Measurements from ENCODE around the gene COX6B2. TPM values are rescaled to one million over a fixed set of nuclear protein-coding genes. Genes with fewer than 3 reads are reported as not detected.

The COX6B2 gene, protein sequence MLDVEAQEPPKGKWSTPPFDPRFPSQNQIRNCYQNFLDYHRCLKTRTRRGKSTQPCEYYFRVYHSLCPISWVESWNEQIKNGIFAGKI
- total RNA-seq (2021; fragmentation: NEBNext Ultra II Directional; extraction: Animal tissue kit (Norgen Biotek cat#: 25700)) = 6.4 and 6.5 TPM in 2 replicates
- 4.9 and 12.2 TPM in 2 replicates for polyA plus RNA-seq (2011; rRNA removed)
- 8.4 TPM for polyA plus RNA-seq (2011; cell fraction: cytosol; rRNA removed)
- polyA plus RNA-seq (2011; cell fraction: nucleus; rRNA removed) = 45.5 TPM
- 3.7 to 7.0 TPM (median 4.7 TPM) in 4 replicates for polyA plus RNA-seq (2012, experiment 1 of 2)
- 2.4 TPM for polyA plus RNA-seq (2012, experiment 2 of 2)
- 4.6 TPM for polyA plus RNA-seq (2013, experiment 1 of 2)
- polyA plus RNA-seq (2013, experiment 2 of 2) = 3.5 TPM
- polyA minus RNA-seq (2011; rRNA and poly(A)+ RNA removed) = 2.6 and 7.3 TPM in 2 replicates
- 3.2 TPM for polyA minus RNA-seq (2011; cell fraction: cytosol; rRNA and poly(A)+ RNA removed)
- polyA minus RNA-seq (2011; cell fraction: nucleus; rRNA and poly(A)+ RNA removed) = 3.5 TPM
- long read RNA-seq, experiment 1 = 0 reads
- long read RNA-seq, experiment 2, partial matches to known transcripts = 2 of 2 reads
- long read RNA-seq, experiment 2, other reads (novel, unspliced or antisense) = 0 of 2 reads

DNA sequence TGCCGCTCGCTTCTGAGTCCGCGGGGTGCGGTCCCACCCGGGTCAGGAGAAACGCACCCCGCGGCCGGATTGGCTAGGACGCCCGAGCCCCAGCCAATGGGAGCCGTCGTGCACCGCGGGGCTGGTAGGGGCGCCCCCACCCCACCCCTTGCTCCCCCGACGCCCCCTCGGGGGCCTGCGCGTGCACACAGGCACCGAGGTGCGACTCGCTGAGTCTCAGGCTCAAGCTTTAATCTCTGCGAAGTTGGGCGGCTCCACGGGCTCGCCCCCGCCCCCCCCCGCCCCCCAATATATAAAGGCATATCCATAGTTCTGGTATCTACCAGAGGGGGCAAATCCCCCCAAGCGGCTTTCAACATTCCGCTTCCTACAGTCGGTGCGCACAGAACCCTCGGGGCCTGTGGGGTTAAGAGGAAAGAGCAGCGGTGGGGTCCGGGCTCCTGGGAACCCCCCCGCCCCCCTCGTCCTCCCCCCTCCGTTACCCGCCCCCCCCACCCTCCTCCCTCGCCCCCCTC is at the start of gene COX6B2:
TSS of gene COX6B2 (minus strand) at position 22 of the 515 bp plus-strand sequence. CDS start 198 bp downstream, outside the sequence.
- Histone ChIP-seq H4K8ac (ENCODE audit: extremely low read depth, insufficient read depth, low read length) (peak within 1 kb of the TSS; percentile 16), H3K4me3 (ENCODE audit: extremely low read depth in 1 of 4, insufficient read depth in 2 of 4, low read depth in 3 of 4, low read length in 4 of 4) (peak within 1 kb of the TSS; percentile 32 to 66 (median 50)), H3K9me3 (ENCODE audit: insufficient read depth in 2 of 2, low read depth in 1 of 2, low read length in 1 of 2) (no peaks in the 10 kb centered on the region), H3K23me2 (ENCODE audit: low read depth, low read length) (peaks cover 11% of the 10 kb centered on the region; the same call in 1 of the 2 replicates), H2BK5ac (ENCODE audit: low read depth, low read length) (no peak within 1 kb of the TSS), H4K91ac (replicated peaks; ENCODE audit: insufficient read length, low read length) (no peak within 1 kb of the TSS), H2BK15ac (ENCODE audit: low read length) (0 out of 2 replicates have a peak within 1 kb of the TSS, but pooled peaks have one; percentile 46), H2AK5ac (ENCODE audit: low read depth, low read length) (no peak within 1 kb of the TSS), H3K23ac (ENCODE audit: insufficient read length) (no peak within 1 kb of the TSS), H4K5ac (ENCODE audit: insufficient read length, low read depth, low read length) (peak within 1 kb of the TSS; percentile 26), H4K20me1 (replicated peaks in 1 of 2; ENCODE audit: control insufficient read depth in 1 of 2, insufficient read depth in 2 of 2, low read length in 2 of 2) (peaks cover 0 to 10% of the 10 kb centered on the region in 2 experiments), H2BK120ac (replicated peaks; ENCODE audit: low read depth, low read length) (no peak within 1 kb of the TSS), H3K4me2 (ENCODE audit: insufficient read depth in 1 of 2, low read depth in 2 of 2, low read length in 2 of 2) (peak within 1 kb of the TSS; percentile 88 to 96), H3K36me3 (ENCODE audit: control insufficient read depth in 2 of 4, insufficient read depth in 4 of 4, low read length in 3 of 4) (peaks cover 0 to 11% (median 0%) of the 10 kb centered on the region in 4 experiments; a peak in 1 of 8 replicates), H3K4ac (replicated peaks; ENCODE audit: insufficient read length, low read depth, low read length) (no peak within 1 kb of the TSS), H3K4me1 (replicated peaks in 1 of 4; ENCODE audit: control insufficient read depth in 3 of 4, insufficient read depth in 4 of 4, low read length in 3 of 4) (peaks cover 0 to 21% (median 11%) of the 10 kb centered on the region in 4 experiments; a peak in 6 of 7 replicates), H2BK20ac (ENCODE audit: low read length) (0 out of 2 replicates have a peak within 1 kb of the TSS, but pooled peaks have one; percentile 48), H2BK12ac (ENCODE audit: low read depth, low read length) (peak within 1 kb of the TSS; percentile 90; the same call in 1 of the 2 replicates), H3K14ac (ENCODE audit: insufficient read length) (no peak within 1 kb of the TSS), H3K18ac (ENCODE audit: extremely low read depth, low read length) (peak within 1 kb of the TSS; percentile 48; the same call in 1 of the 2 replicates), H3K79me1 (ENCODE audit: low read depth, low read length) (no peaks in the 10 kb centered on the region), H3K79me2 (ENCODE audit: control insufficient read depth in 1 of 2, insufficient read depth in 2 of 2, low read length in 2 of 2) (no peaks in the 10 kb centered on the region), H2AFZ (ENCODE audit: low read length) (no peak within 1 kb of the TSS), H3K56ac (replicated peaks; ENCODE audit: insufficient read length, low read depth, low read length) (no peak within 1 kb of the TSS), H3K9ac (replicated peaks in 1 of 4; ENCODE audit: extremely low read depth in 1 of 4, low read depth in 3 of 4, low read length in 3 of 4) (no peak within 1 kb of the TSS; a peak in 2 of 7 replicates), H3K27me3 (replicated peaks in 1 of 4; ENCODE audit: control insufficient read depth in 3 of 4, extremely low read depth in 1 of 4, insufficient read depth in 3 of 4, low read length in 3 of 4) (peaks cover 17 to 56% (median 46%) of the 10 kb centered on the region in 4 experiments), H3K27ac (ENCODE audit: low read depth, low read length) (no peak within 1 kb of the TSS)
- ChIA-PET CTCF (ENCODE audit: partially characterized antibody) (no interaction called here), POLR2A (ENCODE audit: partially characterized antibody) (interaction anchor here (1.0 to 1.7 kb wide), 5 partner anchors 15 to 51 kb away, joined by 3 to 4 read pairs (median 3); partner anchors contain the start of genes IL11, KMT5C and TMEM238)
- WGBS, 2 experiments (ENCODE audit: extremely low coverage in 1 of 2, insufficient coverage in 1 of 2, insufficient read length in 1 of 2, insufficient replicate concordance in 2 of 2, low coverage in 1 of 2, low lambda C conversion rate in 2 of 2, missing lambda C conversion rate in 1 of 2) = 9% methylated on average over 9 of the region's 43 CpGs; no CpG with 5 or more reads in 1 of the 2 experiments
- DNase-seq (ENCODE audit: low read depth in 1 of 2, low spot score in 2 of 2) (no peak), FAIRE-seq (no peak)
- TF ChIP-seq SP1 (IDR thresholded peaks at IDR 0.05; ENCODE audit: low read depth, low read length) = no peak
- TF ChIP-seq CBX5 (IDR thresholded peaks at IDR 0.05; ENCODE audit: low read depth, low read length) = no peak
- TF ChIP-seq, protein P1, sequence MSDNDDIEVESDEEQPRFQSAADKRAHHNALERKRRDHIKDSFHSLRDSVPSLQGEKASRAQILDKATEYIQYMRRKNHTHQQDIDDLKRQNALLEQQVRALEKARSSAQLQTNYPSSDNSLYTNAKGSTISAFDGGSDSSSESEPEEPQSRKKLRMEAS (IDR thresholded peaks at IDR 0.05) = 0 out of 2 replicates have a peak, but pooled peaks have one; percentile 23
- TF ChIP-seq, protein P2, sequence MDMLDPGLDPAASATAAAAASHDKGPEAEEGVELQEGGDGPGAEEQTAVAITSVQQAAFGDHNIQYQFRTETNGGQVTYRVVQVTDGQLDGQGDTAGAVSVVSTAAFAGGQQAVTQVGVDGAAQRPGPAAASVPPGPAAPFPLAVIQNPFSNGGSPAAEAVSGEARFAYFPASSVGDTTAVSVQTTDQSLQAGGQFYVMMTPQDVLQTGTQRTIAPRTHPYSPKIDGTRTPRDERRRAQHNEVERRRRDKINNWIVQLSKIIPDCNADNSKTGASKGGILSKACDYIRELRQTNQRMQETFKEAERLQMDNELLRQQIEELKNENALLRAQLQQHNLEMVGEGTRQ (IDR thresholded peaks at IDR 0.05; ENCODE audit: low read length) = no peak
- TF ChIP-seq SRF (IDR thresholded peaks at IDR 0.05; ENCODE audit: low read depth, low read length) = no peak

All from H1 (cell line).